Brain microvascular endothelial cell (primary cell): ENCODE results near the gene NTRK3.

Experiments used
- DNase-seq: peaks from one replicate; pipeline ENCODE4 v3.0.0-alpha.2; 2020
- H3K27ac ChIP-seq: fragments of 250-450 bp; sonication (Bioruptor Pico); 2 replicates; pipeline ENCODE4 v1.5.1; 2020; ENCODE audit warnings: mild to moderate bottlenecking, moderate library complexity
- H3K27me3 ChIP-seq: fragments of 250-450 bp; sonication (Bioruptor Pico); replicated peaks from 2 replicates; pipeline ENCODE4 v1.5.1; 2020; ENCODE audit warnings: mild to moderate bottlenecking
- H3K36me3 ChIP-seq: fragments of 250-450 bp; sonication (Bioruptor Pico); replicated peaks from 2 replicates; pipeline ENCODE4 v1.5.1; 2020; ENCODE audit warnings: mild to moderate bottlenecking
- H3K4me3 ChIP-seq: 2 replicates; pipeline ENCODE4 v1.5.1; 2011; ENCODE audit warnings: low read depth, mild to moderate bottlenecking, control low read depth, low read length, moderate library complexity
- in situ Hi-C: cut with HindIII; loops from 2 replicates; pipeline ENCODE4 v1.10.0; 2017; ENCODE audit warnings: low sequenced_read_pairs, low pct_ligation_motif_present
- TF ChIP-seq, protein P1 (sequence below): IDR thresholded peaks from 2 replicates; pipeline ENCODE4 v1.5.1; 2011; ENCODE audit warnings: low read depth, mild to moderate bottlenecking, moderate library complexity, low read length, control low read depth, inconsistent platforms; ENCODE audit errors: missing control alignments

NTRK3 gene

DNA sequence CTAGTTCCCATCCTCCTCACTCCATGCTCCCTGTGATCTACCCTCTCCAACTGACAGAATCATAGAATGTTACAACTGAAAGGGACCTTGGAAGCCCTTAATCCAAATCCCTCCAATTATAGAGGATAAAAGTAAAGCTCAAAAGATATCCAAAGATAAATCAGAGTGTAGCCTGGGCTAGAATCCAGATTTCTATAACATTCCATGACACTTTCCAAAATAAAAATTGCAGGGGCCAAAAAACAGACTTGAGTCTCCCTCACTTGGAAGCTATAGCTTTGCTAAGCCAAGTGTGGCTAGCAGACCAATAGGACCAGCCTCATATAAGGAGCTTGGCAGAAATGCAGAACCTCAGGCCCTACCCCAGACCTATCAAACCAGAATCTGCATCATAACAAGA lies 148.1 kb downstream of the NTRK3 start:
- Histone ChIP-seq H3K36me3 (no peaks in the 10 kb centered on the region), H3K4me3 (no peak overlapping the region), H3K27me3 (no peaks in the 10 kb centered on the region), H3K27ac (no peak overlapping the region)
- in situ Hi-C loops, result no loop called here
- TF ChIP-seq, protein P1, sequence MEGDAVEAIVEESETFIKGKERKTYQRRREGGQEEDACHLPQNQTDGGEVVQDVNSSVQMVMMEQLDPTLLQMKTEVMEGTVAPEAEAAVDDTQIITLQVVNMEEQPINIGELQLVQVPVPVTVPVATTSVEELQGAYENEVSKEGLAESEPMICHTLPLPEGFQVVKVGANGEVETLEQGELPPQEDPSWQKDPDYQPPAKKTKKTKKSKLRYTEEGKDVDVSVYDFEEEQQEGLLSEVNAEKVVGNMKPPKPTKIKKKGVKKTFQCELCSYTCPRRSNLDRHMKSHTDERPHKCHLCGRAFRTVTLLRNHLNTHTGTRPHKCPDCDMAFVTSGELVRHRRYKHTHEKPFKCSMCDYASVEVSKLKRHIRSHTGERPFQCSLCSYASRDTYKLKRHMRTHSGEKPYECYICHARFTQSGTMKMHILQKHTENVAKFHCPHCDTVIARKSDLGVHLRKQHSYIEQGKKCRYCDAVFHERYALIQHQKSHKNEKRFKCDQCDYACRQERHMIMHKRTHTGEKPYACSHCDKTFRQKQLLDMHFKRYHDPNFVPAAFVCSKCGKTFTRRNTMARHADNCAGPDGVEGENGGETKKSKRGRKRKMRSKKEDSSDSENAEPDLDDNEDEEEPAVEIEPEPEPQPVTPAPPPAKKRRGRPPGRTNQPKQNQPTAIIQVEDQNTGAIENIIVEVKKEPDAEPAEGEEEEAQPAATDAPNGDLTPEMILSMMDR, result no peak
- DNase-seq, result no peak

DNA sequence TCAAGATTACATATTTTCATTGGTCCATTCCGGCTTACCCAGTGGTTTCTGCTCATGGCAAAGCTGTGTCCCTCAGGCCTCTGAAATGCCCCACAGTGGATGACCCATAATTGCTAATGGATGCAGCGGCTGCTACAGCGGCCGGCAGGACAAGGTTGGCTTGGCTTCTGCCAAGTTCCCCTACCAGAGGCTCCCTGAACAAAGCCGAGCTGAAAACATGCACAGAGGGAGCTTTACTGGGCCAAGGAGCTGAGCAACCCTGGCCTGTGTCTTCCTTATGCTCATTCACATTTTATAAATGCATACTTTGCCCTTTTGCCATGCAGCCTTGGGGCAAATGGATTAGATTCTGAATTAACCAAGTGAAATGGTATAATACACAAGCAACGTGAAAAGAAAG lies 150.5 kb downstream of the NTRK3 start:
- no peak overlapping the region for H3K4me3 ChIP-seq
- no peaks in the 10 kb centered on the region for H3K27me3 ChIP-seq
- no peak for DNase-seq
- TF ChIP-seq, protein P1, result no peak
- in situ Hi-C loops, result no loop called here
- H3K27ac ChIP-seq, result no peak overlapping the region
- no peaks in the 10 kb centered on the region for H3K36me3 ChIP-seq

DNA sequence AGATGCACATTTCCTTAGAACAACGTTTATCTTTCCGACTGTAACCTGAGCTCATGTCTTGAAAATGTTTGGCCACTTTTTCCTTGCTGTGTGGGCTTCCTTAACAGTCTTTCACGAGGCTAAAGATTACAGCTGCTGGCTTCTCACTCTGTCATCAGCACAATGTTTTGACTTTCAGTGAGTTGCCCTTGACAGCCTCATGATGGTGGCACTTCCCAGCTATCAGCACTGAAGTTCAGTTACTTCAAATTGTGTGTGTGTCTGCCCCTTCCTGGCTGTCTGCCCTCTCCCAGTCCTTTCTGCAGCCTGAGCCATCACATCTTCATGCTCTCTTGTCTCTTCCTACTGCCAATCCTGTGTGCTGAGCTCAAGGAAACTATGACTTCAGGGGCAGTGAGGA lies 152.2 kb downstream of the NTRK3 start:
- no peak overlapping the region for H3K27ac ChIP-seq
- no peak for DNase-seq
- TF ChIP-seq, protein P1, result no peak
- H3K4me3 ChIP-seq, result no peak overlapping the region
- H3K27me3 ChIP-seq, result no peaks in the 10 kb centered on the region
- H3K36me3 ChIP-seq, result no peaks in the 10 kb centered on the region
- in situ Hi-C loops, result no loop called here

DNA sequence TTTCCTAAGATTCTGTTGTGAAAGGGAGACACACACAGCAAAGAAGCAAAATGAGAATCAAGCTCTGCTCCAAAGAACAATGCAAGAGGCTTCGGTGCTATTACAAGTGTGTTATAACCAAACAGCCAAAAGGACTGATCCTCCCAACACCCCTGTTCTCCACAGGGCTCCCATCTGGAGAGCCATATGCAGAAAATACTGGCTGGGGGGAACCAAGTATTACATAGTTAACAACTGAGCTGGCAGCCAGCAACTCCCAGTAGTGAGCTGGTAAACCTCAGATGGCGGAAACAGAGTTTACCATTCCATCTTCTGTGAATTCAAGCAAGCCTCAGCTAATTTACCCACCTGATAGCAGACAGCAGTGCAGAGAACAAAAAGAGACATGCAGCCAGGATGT lies 156.4 kb downstream of the NTRK3 start:
- Histone ChIP-seq H3K36me3 (no peaks in the 10 kb centered on the region), H3K27ac (no peak overlapping the region), H3K27me3 (no peaks in the 10 kb centered on the region), H3K4me3 (no peak overlapping the region)
- in situ Hi-C loops, result no loop called here
- TF ChIP-seq, protein P1, result no peak
- DNase-seq, result no peak

DNA sequence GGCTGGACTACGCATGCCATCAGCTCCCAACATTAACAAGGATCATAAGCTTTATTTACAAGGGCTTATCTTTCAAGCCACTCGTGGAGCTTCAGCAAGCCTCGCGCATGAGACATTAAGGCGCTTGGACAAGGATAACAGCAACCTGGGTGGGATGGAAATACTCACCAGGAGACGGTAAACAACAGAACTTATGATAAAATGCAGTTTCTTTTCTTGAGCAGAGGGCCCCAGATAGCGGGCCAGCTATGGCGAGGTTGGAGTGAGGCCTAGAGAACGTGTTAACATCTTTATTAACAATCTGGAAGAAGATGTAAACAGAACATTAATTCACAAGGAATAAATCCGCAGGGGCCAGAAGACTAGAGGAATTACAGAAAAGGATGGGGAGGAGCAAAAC lies 158.2 kb downstream of the NTRK3 start:
- no peak for DNase-seq
- no peak overlapping the region for H3K4me3 ChIP-seq
- H3K27me3 ChIP-seq, result no peaks in the 10 kb centered on the region
- no peak overlapping the region for H3K27ac ChIP-seq
- TF ChIP-seq, protein P1, result no peak
- H3K36me3 ChIP-seq, result no peaks in the 10 kb centered on the region
- in situ Hi-C loops, result no loop called here

DNA sequence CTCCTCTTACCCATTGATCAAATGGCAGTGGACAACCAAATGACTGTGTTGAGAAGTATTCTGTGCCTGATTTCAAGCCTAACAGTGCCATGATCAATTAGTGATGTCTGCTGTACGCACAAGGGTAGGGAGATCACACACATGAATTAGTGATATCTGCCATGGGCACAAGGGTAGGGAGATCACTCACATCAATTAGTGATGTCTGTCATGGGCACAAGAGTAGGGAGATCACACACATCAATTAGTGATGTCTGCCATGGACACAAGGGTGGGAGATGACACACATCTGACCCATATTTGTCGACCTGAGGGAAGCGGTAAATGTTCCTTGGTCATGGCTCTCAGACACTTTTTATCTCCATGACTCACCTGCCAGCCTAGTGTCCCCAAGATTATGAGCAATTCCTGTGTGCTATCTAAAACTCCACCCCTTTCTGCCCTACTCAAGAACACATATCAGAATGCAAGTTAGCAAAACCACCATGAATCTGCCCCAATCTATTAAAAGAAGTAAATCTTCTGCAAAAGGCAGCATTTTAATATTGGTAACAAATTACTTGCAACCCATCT lies 165.0 kb downstream of the NTRK3 start:
- no peaks in the 10 kb centered on the region for H3K27me3 ChIP-seq
- DNase-seq, result no peak
- in situ Hi-C loops, result no loop called here

More for the DNA sequence above, 165.0 kb downstream of the NTRK3 start:
- Histone ChIP-seq H3K36me3 (no peaks in the 10 kb centered on the region), H3K27ac (no peak overlapping the region), H3K4me3 (no peak overlapping the region)
- TF ChIP-seq, protein P1, result no peak
